OCI-LY1 (cell line): ENCODE results near the gene NCSTN.

Experiments used
- H2AFZ ChIP-seq: fragments of 200-600 bp; sonication (generic), shearing (Covaris generic); 2 replicates; pipeline ENCODE4 v1.6.0; 2014; ENCODE audit warnings: antibody characterized with exemption, mild to moderate bottlenecking, low read length
- H3F3A ChIP-seq: fragments of 200-600 bp; sonication (generic), shearing (Covaris generic); 2 replicates; pipeline ENCODE4 v1.6.0; 2014; ENCODE audit warnings: mild to moderate bottlenecking, antibody characterized with exemption, low read length, moderate library complexity; ENCODE audit not compliant: insufficient read depth
- H3K27ac ChIP-seq: fragments of 200-600 bp; sonication (generic); 2 replicates; pipeline ENCODE4 v1.5.1; 2014; ENCODE audit warnings: low read length, mixed run types, mild to moderate bottlenecking, low read depth; ENCODE audit not compliant: poor library complexity, severe bottlenecking
- H3K27me3 ChIP-seq: fragments of 200-600 bp; sonication (generic); 2 replicates; pipeline ENCODE4 v1.6.0; 2014; ENCODE audit warnings: antibody characterized with exemption, mild to moderate bottlenecking, low read length, moderate library complexity; ENCODE audit not compliant: insufficient read depth
- H3K36me3 ChIP-seq: fragments of 200-600 bp; sonication (generic); 2 replicates; pipeline ENCODE4 v1.6.1; 2014; ENCODE audit warnings: mild to moderate bottlenecking, antibody characterized with exemption, low read length, moderate library complexity, mixed read lengths; ENCODE audit not compliant: insufficient read depth
- H3K4me1 ChIP-seq: fragments of 200-600 bp; sonication (generic); 2 replicates; pipeline ENCODE4 v1.5.1; 2014; ENCODE audit warnings: mild to moderate bottlenecking, low read length, moderate library complexity; ENCODE audit not compliant: insufficient read depth, severe bottlenecking
- H3K4me2 ChIP-seq: fragments of 200-600 bp; sonication (generic), shearing (Covaris generic); 2 replicates; pipeline ENCODE4 v1.6.1; 2014; ENCODE audit warnings: low read length
- H3K4me3 ChIP-seq: fragments of 200-600 bp; sonication (generic); 2 replicates; pipeline ENCODE4 v1.5.1; 2014; ENCODE audit warnings: low read length, low read depth, mild to moderate bottlenecking, mixed read lengths; ENCODE audit not compliant: poor library complexity, severe bottlenecking
- H3K79me2 ChIP-seq: fragments of 200-600 bp; shearing (Covaris generic); 2 replicates; pipeline ENCODE4 v1.6.1; 2016; ENCODE audit warnings: mixed run types, low read length, mixed read lengths; ENCODE audit not compliant: insufficient read depth
- H3K9ac ChIP-seq: fragments of 200-600 bp; sonication (generic), shearing (Covaris generic); 2 replicates; pipeline ENCODE4 v1.6.1; 2014; ENCODE audit warnings: mild to moderate bottlenecking, low read length, mixed read lengths
- H3K9me2 ChIP-seq: fragments of 200-600 bp; sonication (generic), shearing (Covaris generic); 2 replicates; pipeline ENCODE4 v1.6.1; 2014; ENCODE audit warnings: low read depth, mild to moderate bottlenecking, low read length, mixed read lengths
- H3K9me3 ChIP-seq: fragments of 200-600 bp; shearing (Covaris generic); 2 replicates; pipeline ENCODE4 v1.6.1; 2014; ENCODE audit warnings: low read length, mixed read lengths
- H4K20me1 ChIP-seq: fragments of 200-600 bp; sonication (generic), shearing (Covaris generic); 2 replicates; pipeline ENCODE4 v1.6.0; 2016; ENCODE audit warnings: mild to moderate bottlenecking, low read length; ENCODE audit not compliant: insufficient read depth
- CTCF ChIP-seq: fragments of 200-600 bp; sonication (generic), shearing (Covaris generic); IDR thresholded peaks from 2 replicates; pipeline ENCODE4 v1.5.1; 2017; ENCODE audit warnings: mild to moderate bottlenecking, antibody characterized with exemption, low read length, moderate library complexity, mixed read lengths
- EZH2 ChIP-seq: fragments of 200-600 bp; sonication (generic), shearing (Covaris generic); IDR thresholded peaks from 2 replicates; pipeline ENCODE4 v1.8.0; 2017; ENCODE audit warnings: borderline replicate concordance, mixed run types, mild to moderate bottlenecking, antibody characterized with exemption, low read length, moderate library complexity, mixed read lengths

The NCSTN gene

GRCh38 chr1:160402001-160402795, 59.0 kb downstream of the NCSTN start:
- H3K27ac ChIP-seq: no peak overlapping the region
- H3K79me2 ChIP-seq: no peaks in the 10 kb centered on the region
- no peak for TF ChIP-seq CTCF
- TF ChIP-seq EZH2: no peak
- H3K27me3 ChIP-seq: 0 out of 2 replicates have a peak, but pooled peaks cover 6% of the 10 kb centered on the region
- no peak overlapping the region for H3K4me2 ChIP-seq
- H3K9me3 ChIP-seq: no peaks in the 10 kb centered on the region
- H3K4me3 ChIP-seq: no peak overlapping the region
- H2AFZ ChIP-seq: no peak overlapping the region
- H4K20me1 ChIP-seq: no peaks in the 10 kb centered on the region
- H3K9ac ChIP-seq: no peak overlapping the region
- H3F3A ChIP-seq: no peaks in the 10 kb centered on the region
- H3K4me1 ChIP-seq: peaks cover 13% of the 10 kb centered on the region
- no peaks in the 10 kb centered on the region for H3K9me2 ChIP-seq
- H3K36me3 ChIP-seq: no peaks in the 10 kb centered on the region

GRCh38 chr1:160403244-160403643, 60.1 kb downstream of the NCSTN start:
- Histone ChIP-seq H3K9me2 (no peaks in the 10 kb centered on the region), H3K4me3 (no peak overlapping the region), H3K79me2 (no peaks in the 10 kb centered on the region), H3K36me3 (no peaks in the 10 kb centered on the region), H3K27ac (no peak overlapping the region), H3K9me3 (no peaks in the 10 kb centered on the region), H3K27me3 (0 out of 2 replicates have a peak, but pooled peaks cover 6% of the 10 kb centered on the region), H3K4me2 (no peak overlapping the region), H3F3A (no peaks in the 10 kb centered on the region), H3K4me1 (peaks cover 13% of the 10 kb centered on the region), H3K9ac (no peak overlapping the region), H4K20me1 (no peaks in the 10 kb centered on the region), H2AFZ (no peak overlapping the region)
- no peak for TF ChIP-seq CTCF
- no peak for TF ChIP-seq EZH2

- H3K9ac ChIP-seq: no peak overlapping the region
- H3K9me3 ChIP-seq: no peaks in the 10 kb centered on the region
- H3K79me2 ChIP-seq: no peaks in the 10 kb centered on the region
- no peak overlapping the region for H3K27ac ChIP-seq
- no peak overlapping the region for H2AFZ ChIP-seq
- H3K36me3 ChIP-seq: no peaks in the 10 kb centered on the region
- H3K27me3 ChIP-seq: 0 out of 2 replicates have a peak, but pooled peaks cover 7% of the 10 kb centered on the region
- H3F3A ChIP-seq: no peaks in the 10 kb centered on the region
- H4K20me1 ChIP-seq: no peaks in the 10 kb centered on the region
- no peak overlapping the region for H3K4me2 ChIP-seq
- TF ChIP-seq EZH2 (no peak), CTCF (no peak)
- H3K4me1 ChIP-seq: peaks cover 13% of the 10 kb centered on the region
- no peaks in the 10 kb centered on the region for H3K9me2 ChIP-seq
- no peak overlapping the region for H3K4me3 ChIP-seq
These were observed 60.9 kb downstream of the NCSTN start for GRCh38 chr1:160404094-160404493.
